Smooth muscle cell (in vitro differentiated cells): ENCODE data around the gene HECW1. TPM values are rescaled to one million over a fixed set of nuclear protein-coding genes. Genes with fewer than 3 reads are reported as not detected.

Experiments used
- DNase-seq: peaks from one replicate; lab custom pipeline; 2025; ENCODE audit not compliant: unreplicated experiment; lab: John Stamatoyannopoulos, UW
- H2AFZ ChIP-seq: fragments of 200-600 bp; sonication (generic); 2 replicates; pipeline ENCODE4 v1.6.0; 2016; ENCODE audit warnings: antibody characterized with exemption, low read depth, mild to moderate bottlenecking
- H3F3A ChIP-seq: fragments of 200-600 bp; sonication (generic); 2 replicates; pipeline ENCODE4 v1.6.0; 2017; ENCODE audit warnings: antibody characterized with exemption, low read depth
- H3K27ac ChIP-seq: fragments of 200-600 bp; sonication (generic); 2 replicates; pipeline ENCODE4 v1.5.1; 2016; ENCODE audit warnings: low read depth, mild to moderate bottlenecking
- H3K27me3 ChIP-seq: fragments of 200-600 bp; sonication (generic); 2 replicates; pipeline ENCODE4 v1.6.1; 2016; ENCODE audit warnings: low read depth, mild to moderate bottlenecking
- H3K36me3 ChIP-seq: fragments of 200-600 bp; sonication (generic); 2 replicates; pipeline ENCODE4 v1.5.1; 2016; ENCODE audit warnings: low read depth
- H3K4me1 ChIP-seq: fragments of 200-600 bp; sonication (generic); 2 replicates; pipeline ENCODE4 v1.5.1; 2016; ENCODE audit warnings: low read depth
- H3K4me2 ChIP-seq: fragments of 200-600 bp; sonication (generic); 2 replicates; pipeline ENCODE4 v1.6.0; 2016; ENCODE audit warnings: mild to moderate bottlenecking
- H3K4me3 ChIP-seq: fragments of 200-600 bp; sonication (generic); 2 replicates; pipeline ENCODE4 v1.5.1; 2016; ENCODE audit warnings: mild to moderate bottlenecking
- H3K79me2 ChIP-seq: fragments of 200-600 bp; sonication (generic); 2 replicates; pipeline ENCODE4 v1.6.0; 2016; ENCODE audit warnings: low read depth, mild to moderate bottlenecking
- H3K9ac ChIP-seq: fragments of 200-600 bp; sonication (generic); 2 replicates; pipeline ENCODE4 v1.6.0; 2016; ENCODE audit warnings: low read depth
- H3K9me3 ChIP-seq: fragments of 200-600 bp; sonication (generic); replicated peaks from 2 replicates; pipeline ENCODE4 v1.5.1; 2016; ENCODE audit warnings: low read depth
- H4K20me1 ChIP-seq: fragments of 200-600 bp; sonication (generic); 2 replicates; pipeline ENCODE4 v1.6.0; 2016; ENCODE audit warnings: low read depth
- CTCF ChIP-seq: fragments of 200-600 bp; sonication (generic); IDR thresholded peaks from 2 replicates; pipeline ENCODE4 v1.5.1; 2017; ENCODE audit warnings: borderline replicate concordance, mild to moderate bottlenecking, antibody characterized with exemption; ENCODE audit not compliant: insufficient read depth, poor library complexity, severe bottlenecking
- WGBS: methylation state at CpG from one replicate; pipeline ENCODE4 v1.1.7; 2016; ENCODE audit warnings: low lambda C conversion rate; 5-methylcytosine and 5-hydroxymethylcytosine counted together
- polyA plus RNA-seq: library from polyadenylated mRNA; unstranded; fragments of >200 nt; fragmentation: Nextera tagmentation; extraction: Ambion mirVana; gene quantifications from 2 replicates; pipeline ENCODE4 v1.2.1, GENCODE V29; 2016
- total RNA-seq: library from RNA; depleted of rRNA; stranded (reverse); fragments of >200 nt; gene quantifications from 2 replicates; pipeline ENCODE4 v1.2.3, GENCODE V29; 2014

The HECW1 gene
- total and polyA plus RNA-seq, 2 experiments from 2014 or later = 0.09 to 0.49 TPM

GRCh38 chr7:43387932-43388331, 275.5 kb downstream of the HECW1 start:
- H4K20me1 ChIP-seq = no peaks in the 10 kb centered on the region
- no peak overlapping the region for H3K9ac ChIP-seq
- DNase-seq = no peak
- no peak overlapping the region for H2AFZ ChIP-seq
- WGBS = 92% methylated on average over 3 of the region's 3 CpGs
- H3K9me3 ChIP-seq = no peaks in the 10 kb centered on the region
- H3K79me2 ChIP-seq = no peaks in the 10 kb centered on the region
- H3K4me1 ChIP-seq = no peaks in the 10 kb centered on the region
- H3K36me3 ChIP-seq = no peaks in the 10 kb centered on the region
- H3K4me2 ChIP-seq = no peak overlapping the region
- no peak for TF ChIP-seq CTCF
- no peak overlapping the region for H3K4me3 ChIP-seq
- no peaks in the 10 kb centered on the region for H3F3A ChIP-seq
- H3K27me3 ChIP-seq = no peaks in the 10 kb centered on the region
- H3K27ac ChIP-seq = no peak overlapping the region

- no peak overlapping the region for H3K4me3 ChIP-seq
- H3K9me3 ChIP-seq = no peaks in the 10 kb centered on the region
- no peaks in the 10 kb centered on the region for H3K27me3 ChIP-seq
- no peaks in the 10 kb centered on the region for H3F3A ChIP-seq
- no peak overlapping the region for H3K4me2 ChIP-seq
- H3K79me2 ChIP-seq = no peaks in the 10 kb centered on the region
- no peaks in the 10 kb centered on the region for H3K4me1 ChIP-seq
- no peak overlapping the region for H3K9ac ChIP-seq
- H2AFZ ChIP-seq = no peak overlapping the region
- WGBS = 91% methylated on average over 1 of the region's 1 CpG
- H3K36me3 ChIP-seq = no peaks in the 10 kb centered on the region
- no peak for TF ChIP-seq CTCF
- DNase-seq = no peak
- no peaks in the 10 kb centered on the region for H4K20me1 ChIP-seq
- H3K27ac ChIP-seq = no peak overlapping the region
Measured at GRCh38 chr7:43390576-43390975, 278.1 kb downstream of the HECW1 start.

GRCh38 chr7:43391518-43391917, 279.1 kb downstream of the HECW1 start:
- Histone ChIP-seq H3K9me3 (no peaks in the 10 kb centered on the region), H3K4me2 (no peak overlapping the region), H3F3A (no peaks in the 10 kb centered on the region), H3K36me3 (no peaks in the 10 kb centered on the region), H3K27me3 (no peaks in the 10 kb centered on the region), H3K79me2 (no peaks in the 10 kb centered on the region), H3K4me1 (peaks cover 6% of the 10 kb centered on the region), H3K9ac (no peak overlapping the region), H2AFZ (no peak overlapping the region), H3K4me3 (no peak overlapping the region), H4K20me1 (no peaks in the 10 kb centered on the region), H3K27ac (no peak overlapping the region)
- no peak for TF ChIP-seq CTCF
- 32% methylated on average over 1 of the region's 1 CpG for WGBS
- DNase-seq = no peak

GRCh38 chr7:43392638-43393330, 280.3 kb downstream of the HECW1 start:
- Histone ChIP-seq H3K79me2 (no peaks in the 10 kb centered on the region), H3K36me3 (no peaks in the 10 kb centered on the region), H3K9ac (no peak overlapping the region), H3F3A (no peaks in the 10 kb centered on the region), H3K27ac (peak overlapping the region; percentile 22), H3K4me3 (no peak overlapping the region), H3K9me3 (no peaks in the 10 kb centered on the region), H3K4me1 (peaks cover 6% of the 10 kb centered on the region), H4K20me1 (no peaks in the 10 kb centered on the region), H2AFZ (no peak overlapping the region), H3K4me2 (no peak overlapping the region), H3K27me3 (no peaks in the 10 kb centered on the region)
- no peak for DNase-seq
- TF ChIP-seq CTCF = no peak
- whole genome bisulfite sequencing = 84% methylated on average over 2 of the region's 2 CpGs
